Fibroblast of skin of right biceps (primary cell): ENCODE data around the gene FLNB.

Experiments
- DNase-seq: peaks from one replicate; pipeline ENCODE4 v3.0.0-alpha.2; 2013

The FLNB gene, protein sequence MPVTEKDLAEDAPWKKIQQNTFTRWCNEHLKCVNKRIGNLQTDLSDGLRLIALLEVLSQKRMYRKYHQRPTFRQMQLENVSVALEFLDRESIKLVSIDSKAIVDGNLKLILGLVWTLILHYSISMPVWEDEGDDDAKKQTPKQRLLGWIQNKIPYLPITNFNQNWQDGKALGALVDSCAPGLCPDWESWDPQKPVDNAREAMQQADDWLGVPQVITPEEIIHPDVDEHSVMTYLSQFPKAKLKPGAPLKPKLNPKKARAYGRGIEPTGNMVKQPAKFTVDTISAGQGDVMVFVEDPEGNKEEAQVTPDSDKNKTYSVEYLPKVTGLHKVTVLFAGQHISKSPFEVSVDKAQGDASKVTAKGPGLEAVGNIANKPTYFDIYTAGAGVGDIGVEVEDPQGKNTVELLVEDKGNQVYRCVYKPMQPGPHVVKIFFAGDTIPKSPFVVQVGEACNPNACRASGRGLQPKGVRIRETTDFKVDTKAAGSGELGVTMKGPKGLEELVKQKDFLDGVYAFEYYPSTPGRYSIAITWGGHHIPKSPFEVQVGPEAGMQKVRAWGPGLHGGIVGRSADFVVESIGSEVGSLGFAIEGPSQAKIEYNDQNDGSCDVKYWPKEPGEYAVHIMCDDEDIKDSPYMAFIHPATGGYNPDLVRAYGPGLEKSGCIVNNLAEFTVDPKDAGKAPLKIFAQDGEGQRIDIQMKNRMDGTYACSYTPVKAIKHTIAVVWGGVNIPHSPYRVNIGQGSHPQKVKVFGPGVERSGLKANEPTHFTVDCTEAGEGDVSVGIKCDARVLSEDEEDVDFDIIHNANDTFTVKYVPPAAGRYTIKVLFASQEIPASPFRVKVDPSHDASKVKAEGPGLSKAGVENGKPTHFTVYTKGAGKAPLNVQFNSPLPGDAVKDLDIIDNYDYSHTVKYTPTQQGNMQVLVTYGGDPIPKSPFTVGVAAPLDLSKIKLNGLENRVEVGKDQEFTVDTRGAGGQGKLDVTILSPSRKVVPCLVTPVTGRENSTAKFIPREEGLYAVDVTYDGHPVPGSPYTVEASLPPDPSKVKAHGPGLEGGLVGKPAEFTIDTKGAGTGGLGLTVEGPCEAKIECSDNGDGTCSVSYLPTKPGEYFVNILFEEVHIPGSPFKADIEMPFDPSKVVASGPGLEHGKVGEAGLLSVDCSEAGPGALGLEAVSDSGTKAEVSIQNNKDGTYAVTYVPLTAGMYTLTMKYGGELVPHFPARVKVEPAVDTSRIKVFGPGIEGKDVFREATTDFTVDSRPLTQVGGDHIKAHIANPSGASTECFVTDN (N-terminal part only)

DNA sequence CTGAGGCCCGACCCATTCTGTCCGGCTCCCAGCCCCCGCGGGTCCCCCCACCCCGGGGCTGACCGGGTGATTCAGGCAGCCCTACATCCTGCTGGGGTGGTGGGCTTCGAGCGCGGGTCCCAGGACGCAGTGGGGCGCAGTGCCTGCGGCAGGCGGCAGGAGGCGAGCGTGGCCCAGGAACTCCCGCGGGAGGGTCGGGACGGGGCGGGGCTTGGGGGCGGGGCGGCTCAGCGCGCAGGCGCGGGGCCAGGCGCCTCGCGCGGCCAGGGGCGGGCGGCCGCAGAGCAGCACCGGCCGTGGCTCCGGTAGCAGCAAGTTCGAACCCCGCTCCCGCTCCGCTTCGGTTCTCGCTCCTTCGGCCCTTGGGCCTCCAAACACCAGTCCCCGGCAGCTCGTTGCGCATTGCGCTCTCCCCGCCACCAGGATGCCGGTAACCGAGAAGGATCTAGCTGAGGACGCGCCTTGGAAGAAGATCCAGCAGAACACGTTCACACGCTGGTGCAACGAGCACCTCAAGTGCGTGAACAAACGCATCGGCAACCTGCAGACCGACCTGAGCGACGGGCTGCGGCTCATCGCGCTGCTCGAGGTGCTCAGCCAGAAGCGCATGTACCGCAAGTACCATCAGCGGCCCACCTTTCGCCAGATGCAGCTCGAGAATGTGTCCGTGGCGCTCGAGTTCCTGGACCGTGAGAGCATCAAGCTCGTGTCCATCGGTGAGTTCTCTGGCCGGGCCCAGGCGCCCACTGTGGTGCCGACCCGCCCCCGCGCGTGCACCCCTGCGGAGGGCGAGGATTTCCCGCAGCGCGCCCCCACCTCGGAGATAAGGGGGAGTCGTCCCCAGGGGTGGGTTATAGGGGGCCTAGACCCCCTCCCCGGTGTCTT, at the start of gene FLNB:
FLNB (plus strand) TSS at position 282 of the 885 bp plus-strand sequence; CDS start at position 425, 143 bp downstream.
- DNase-seq: peak; percentile 75

DNA sequence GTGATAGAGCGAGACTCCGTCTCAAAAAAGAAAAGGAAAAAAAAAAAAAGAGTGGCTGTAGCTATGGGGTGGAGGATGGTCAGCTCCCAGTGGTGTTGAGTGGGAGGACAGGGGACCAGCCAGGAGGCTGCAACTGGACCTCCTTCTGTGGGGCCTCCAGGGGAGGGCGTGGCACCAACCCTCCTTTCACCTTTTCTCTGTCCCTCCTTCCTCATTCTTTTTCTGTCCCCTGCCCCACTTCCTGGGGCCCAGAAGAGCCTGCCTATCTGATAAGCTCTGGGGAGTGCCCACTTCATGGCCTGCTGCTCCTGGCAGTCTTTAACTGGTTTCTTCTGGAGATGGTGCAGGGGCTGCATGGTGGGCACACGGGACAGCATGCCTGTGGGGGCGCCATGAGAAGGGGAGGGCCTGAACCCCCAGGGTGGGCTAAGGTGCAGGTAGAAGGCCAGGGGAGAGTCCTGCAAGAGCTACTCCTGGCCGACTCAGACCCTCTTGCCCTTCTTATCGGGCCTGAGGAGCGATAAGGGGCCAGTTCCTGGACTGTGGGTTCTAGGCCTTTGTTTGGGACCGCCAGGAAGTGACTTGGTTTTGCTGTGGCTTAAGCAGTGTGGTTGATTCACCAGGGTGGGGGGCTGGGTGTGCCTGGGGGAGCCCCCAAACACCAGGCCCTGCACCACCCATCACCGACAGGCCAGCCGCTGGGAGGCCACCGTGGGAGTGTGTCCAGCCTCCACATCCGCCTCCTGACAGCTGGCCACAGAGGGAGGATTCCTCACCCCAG, 49.4 kb upstream of the FLNB start:
- DNase-seq: peak; percentile 47

DNA sequence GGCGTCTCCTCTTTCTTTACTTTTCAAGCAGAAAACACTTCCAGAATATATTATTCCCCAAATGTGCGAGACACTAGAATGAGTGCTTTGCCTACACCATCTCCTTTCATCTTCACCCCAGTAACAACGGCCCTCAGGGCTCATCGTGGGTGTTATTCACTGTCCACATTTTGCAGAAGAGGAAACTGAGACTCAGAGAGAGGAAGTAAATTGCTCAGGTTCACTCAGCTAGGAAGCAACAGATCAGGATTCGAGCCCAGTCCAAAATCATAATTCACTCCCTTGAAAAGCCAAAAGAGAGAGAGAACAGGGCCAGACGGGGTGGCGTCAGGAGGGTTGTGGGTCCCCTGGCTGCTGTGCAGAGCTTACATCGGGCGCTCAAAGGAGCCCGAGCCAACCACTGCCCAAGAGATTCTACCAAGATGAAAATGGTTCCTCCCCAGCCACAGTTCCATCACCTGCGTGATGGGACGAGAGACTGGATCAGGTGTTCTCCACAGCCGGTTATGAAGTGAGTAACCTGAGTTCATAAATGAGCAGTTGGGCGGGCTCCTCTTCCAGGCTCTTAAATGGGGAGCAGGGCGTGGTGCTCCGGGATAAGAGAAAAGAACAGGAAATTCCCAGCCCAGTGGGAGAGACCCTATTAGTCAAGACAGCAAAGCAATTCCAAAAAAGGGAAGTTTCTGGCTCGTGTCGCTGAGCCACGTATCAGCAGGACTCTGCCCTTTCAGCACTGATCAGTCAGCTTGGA, 48.6 kb upstream of the FLNB start:
- DNase-seq: peak; percentile 66

DNA sequence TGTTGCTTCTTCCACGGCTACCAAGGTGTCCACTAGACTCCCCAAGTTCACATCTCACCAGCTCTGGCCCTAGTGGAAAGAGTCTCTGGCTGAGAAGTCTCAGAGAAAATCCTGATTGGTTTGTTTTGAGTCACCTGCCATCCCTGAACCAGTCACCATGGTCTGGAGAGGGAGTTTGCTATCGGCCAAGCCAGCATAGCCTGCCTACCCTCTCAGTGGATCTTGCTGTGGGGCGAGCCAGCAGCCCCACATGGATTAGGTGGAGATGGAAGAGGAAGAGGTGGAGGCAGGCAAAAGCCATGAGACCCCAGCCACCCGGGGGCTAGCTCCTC, 48.1 kb upstream of the FLNB start:
- DNase-seq: no peak

DNA sequence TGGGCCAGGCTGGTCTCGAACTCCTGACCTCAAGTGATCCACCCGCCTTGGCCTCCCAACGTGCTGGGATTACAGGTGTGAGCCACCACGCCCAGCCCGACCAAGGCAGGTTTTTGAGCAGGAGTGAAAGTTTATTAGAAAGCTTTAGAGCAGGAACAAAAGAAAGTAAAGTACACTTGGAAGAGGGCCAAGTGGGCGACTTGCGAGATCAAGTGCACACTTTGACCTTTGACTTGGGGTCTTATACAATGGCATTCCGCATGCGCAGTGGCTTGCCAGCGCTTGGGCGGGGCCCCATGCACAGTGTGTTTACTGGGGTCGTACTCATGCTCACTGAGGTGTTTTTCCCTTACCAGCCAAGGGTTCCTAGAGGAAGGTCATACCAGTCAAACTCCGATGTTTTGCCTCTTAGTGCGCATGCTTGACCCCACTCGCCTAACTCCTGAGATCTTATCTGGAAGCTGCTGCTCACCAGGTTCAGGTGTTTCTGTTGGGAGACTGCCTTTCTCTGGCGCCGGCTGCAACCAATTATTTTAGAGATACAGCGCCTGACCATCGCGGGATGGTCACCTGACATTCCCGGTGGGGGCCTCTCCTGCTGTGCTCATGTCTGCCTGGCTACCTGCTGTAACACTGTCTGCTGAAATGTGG, 46.9 kb upstream of the FLNB start:
- no peak for DNase-seq

DNA sequence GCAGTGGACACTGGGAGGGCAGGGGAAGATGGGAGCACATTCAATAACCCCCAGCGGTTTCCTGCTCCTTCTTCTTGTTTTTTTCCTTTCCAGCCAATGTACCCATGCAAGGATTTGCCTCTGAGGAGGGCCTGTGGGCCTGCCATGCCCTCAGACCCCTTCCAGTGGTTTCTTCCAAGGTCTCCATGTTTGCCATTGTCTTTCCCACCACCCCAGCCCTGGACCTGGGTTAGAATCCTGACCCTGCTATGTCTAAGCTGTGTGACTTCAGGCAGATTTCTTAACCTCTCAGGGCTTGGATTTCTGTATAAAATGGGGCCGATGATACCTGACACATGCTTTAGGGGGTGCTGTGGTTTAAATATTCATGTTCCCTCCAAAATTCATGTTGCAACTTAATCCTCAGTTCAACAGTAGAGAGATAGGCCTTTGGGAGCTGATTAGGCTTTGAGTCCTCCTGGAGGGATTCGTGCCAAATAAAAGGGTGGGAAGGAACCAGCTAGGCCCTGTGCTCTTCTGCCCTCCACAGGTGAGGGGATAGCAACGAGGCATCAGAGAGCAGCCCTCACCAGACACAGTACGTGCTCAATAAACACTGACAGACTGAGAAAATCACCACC, 46.3 kb upstream of the FLNB start:
- DNase-seq: peak; percentile 65

DNA sequence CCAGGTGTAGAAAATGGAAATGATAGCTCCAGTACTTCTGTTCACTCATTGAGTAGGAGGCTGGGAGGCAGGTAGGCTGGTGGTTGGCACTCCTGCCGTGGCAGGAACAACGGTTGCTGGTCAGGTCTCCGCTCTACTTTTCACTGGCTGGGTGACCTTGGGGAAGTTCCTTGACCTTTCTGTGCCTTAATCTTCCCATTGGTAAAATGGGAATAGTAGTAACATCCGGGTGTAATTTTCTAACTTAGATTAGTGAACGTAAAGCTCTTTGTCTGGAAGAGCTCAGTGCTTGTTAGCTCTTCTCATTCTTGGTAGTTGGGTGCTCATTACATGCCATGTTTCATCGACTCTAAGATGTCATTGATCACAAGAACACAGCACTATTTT, 45.8 kb upstream of the FLNB start:
- DNase-seq: no peak

DNA sequence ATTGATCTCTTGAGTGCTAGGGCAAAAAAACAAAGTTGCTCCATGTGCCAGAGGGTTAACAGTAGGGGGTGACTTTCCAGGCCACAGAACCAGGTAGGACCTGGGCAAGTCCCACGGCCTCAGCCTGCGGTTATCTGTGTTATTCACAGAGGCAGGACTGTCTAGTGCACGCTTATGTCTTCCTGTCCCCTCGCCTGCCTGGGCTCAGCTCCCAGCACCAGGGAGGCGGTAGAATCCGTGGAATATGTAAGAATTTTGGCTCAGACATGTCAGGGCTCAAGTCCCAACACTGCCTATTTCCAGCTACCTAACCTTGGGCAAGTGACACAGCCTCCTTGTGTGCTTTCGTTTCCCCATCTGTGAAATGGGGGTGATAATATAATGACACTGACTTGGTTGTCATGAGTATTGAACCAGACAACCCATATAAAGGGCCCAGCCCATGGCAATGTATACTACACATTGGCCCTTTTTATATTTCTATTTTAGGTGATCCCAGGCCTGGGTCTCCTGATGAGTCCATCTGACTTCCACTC, 44.3 kb upstream of the FLNB start:
- DNase-seq: no peak

DNA sequence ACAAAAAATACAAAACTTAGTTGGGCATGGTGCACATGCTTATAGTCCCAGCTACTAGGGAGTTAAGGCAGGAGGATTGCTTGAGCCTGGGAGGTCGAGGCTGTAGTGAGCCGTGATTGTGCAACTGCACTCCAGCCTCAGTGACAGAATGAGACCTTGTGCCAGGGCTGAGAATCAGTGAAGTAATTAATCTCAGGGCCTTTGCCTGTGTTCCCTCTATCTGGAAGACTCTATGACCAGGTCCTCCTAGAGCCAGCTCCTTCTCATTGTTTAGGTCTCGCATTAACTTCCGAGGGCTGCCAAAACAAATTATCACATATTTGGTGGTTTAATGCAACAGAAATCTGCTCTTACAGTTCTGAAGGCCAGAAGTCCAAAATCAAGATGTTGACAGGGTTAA, 41.4 kb upstream of the FLNB start:
- peak; percentile 61 for DNase-seq

DNA sequence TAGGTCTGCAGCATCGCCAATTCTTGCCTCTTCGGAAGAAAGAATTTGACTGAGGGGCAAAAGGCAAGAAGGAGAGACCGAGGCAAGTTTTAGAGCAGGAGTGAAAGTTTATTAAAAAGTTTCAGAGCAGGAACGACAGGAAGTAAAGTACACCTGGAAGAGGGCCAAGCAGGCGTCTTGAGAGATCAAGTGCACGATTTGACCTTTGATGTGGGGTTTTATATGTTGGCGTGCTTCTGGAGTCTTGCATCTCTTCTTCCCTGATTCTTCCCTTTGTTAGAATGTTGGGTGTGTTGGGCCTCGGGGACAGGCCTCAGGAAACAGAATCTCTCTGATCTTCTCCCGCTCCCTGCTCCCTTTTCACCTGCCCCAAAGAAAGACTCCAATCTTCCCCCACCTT, 40.6 kb upstream of the FLNB start:
- DNase-seq: no peak

DNA sequence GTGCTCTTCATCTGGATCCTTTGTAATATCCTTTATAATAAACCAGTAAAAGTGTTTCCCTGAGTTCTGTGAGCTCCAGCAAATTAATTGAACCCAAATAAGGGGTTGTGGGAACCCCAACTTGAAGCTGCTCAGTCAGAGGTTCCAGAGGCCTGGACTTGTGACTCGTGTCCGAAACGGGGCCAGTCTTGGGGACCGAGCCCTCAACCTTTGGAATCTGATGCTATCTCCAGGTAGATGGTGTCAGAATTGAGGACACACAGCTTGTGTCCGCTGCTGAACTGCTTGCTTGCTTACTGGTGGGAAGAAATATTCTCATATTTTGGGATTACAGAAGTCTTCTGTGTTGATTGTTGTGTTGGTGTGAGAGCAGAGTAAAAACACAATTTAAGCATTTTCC, 39.7 kb upstream of the FLNB start:
- DNase-seq: no peak

DNA sequence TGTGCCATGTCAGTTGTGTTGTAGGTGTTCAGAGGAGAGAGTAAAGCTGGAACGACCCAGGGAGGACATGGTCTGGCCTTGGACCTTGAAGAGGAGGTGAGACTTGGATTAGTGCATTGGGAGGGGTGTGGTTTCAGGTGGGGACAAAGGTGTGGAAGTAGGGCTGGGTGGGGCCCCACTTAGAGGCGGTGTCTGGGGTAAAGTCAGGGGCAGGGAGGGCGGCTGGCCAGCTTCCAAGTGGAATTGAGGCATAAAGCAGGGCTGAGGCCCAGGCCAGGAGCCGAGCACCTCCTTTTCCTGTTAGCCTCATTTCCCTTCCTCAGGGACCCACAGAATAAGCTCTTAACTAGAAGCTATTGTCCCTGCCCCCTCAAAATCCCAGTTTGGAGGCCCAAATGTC, 36.2 kb upstream of the FLNB start:
- no peak for DNase-seq

DNA sequence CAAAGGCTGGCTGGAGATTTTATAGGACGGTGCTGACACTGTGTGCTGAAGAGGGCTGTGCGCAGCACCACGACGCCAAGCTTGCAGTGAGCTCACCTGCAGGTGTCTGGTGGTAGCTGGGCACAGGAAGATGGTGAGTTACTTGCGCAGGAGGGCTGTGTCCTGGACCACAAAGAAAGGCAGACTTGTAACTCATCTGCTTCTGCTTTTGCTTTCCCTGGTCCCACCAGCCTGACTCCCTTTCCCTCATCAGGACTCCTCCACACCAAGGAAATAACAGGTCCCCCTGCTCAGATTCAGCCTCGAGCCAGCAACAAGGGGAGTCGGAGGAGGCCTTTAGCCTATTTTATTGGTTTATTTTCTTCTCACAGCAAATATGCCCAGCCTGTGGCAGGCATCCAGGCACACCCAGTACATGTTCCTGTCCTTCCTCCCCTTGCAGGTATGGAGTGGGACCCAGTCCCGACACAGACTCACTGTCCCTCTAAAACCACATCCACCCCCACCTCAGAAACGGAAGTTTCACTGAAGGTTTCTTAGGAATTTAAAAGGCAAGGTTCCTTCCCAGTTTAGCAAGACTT, 35.6 kb upstream of the FLNB start:
- no peak for DNase-seq

DNA sequence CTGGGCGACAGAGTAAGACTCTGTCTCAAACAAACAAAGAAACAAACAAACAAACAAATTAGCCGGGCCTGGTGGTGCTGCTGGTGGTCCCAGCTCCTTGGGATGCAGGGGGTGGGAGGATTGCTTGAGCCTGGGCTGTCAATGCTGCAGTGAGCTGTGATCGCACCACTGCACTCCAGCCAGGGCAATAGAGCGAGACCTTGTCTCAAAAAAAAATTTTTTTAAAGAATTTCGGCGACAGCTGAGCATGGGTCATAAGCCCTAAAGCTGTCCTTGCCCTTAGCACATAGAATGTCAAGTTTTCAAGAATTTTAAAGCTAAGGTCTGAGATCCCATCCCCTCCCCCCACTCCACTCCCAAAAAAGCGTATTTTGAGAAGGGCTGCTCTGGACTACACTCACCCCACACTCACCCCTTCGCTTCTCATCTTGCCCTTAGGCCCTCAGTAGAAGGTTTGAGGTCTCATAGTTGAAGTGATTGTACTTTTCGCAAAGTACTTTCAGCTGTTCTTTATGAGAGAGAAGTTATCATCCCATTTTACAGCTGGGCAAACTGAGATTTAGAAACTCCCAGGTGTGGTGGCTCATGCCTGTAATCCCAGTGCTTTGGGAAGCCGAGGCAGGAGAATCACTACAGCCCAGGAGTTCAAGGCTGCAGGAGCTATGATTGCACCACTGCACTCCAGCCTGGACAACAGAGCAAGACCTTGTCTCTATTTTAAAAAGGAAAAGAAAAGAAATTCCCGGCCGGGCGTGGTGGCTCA, 34.3 kb upstream of the FLNB start:
- DNase-seq: no peak

DNA sequence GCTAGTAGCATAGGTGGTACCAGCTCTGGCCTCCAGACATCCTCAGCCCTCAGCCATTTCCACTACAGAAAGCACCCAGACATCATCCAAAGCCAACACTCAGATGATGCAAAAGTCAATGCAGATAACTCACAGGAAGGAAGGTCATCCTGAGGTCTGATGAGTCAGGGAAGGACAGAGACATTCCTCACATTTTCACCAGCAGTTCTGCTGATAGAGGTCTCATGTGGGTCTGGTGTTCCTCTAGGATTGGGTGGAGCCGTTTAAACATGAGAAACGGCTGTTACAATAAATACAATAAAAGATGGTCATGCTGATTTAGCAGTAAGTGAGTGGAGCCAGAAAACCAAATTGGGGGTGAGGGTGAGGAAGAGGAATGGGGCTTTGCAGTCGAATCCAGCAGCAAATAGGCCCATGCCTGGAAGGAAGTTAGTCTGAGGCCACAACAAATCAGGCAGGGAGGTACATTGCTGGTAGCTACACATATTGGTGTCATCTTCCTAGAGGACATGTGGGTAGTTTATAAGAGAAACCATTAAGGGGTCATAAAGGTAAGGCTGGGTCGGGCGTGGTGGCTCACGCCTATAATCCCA, 33.3 kb upstream of the FLNB start:
- peak; percentile 99 for DNase-seq

DNA sequence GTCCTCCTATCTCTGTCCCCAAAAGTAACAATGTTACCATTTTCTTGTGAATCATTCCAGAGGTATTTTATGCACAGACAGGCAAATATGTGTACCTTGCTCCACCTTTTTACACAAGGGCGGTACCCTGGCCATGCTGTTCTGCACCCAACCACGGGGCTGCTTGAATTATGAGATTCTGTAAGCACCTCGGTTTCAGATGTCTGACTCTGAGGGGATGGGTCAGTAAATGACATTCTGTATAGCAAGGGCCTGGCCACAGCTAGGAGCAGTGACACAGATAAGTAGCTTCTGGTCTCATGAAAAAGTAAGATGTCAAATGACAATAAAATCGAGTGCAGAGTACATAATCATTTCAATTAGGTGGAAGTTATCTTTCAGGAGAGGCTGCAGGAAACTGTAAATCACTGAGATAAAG, 30.4 kb upstream of the FLNB start:
- peak; percentile 21 for DNase-seq

DNA sequence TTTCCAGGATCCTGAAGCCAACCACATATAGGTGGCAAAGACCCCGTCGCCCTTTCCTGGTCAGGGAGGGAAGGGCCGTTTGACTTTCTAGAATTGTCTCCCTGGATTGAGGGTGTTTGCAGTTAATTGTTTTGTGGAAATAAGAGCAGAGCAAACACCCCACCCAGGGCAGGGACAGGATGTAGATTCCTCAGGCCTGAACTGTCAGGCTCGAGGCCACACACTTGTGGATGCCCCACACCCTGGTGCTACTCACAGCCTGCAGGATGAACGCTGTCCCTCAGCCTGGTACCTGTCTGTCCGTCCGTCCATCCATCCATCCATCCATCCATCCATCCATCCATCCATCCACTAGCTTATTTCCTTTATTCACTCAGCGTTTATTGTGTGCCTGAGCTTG, 29.9 kb upstream of the FLNB start:
- DNase-seq: peak; percentile 25

DNA sequence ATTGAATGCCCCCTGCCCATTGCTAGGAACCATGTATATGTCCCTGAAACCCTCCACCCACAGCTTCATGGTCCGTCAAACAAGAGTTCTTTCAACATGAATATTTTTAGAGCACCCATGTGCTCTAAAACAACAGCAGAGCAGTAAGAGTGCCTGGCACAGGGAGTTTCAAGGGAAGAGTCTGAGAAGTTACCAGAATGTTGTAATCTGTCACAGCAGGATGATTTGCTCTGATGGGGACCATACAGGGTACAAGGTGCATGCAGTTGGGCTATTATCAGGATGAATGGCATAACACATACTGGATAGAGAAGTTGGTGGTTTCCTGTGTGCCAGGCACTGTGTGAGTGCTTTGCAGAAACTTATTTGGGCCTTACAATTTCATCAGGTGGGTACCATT, 27.8 kb upstream of the FLNB start:
- no peak for DNase-seq
